Gastroesophageal sphincter (tissue), 4 donors: ENCODE results near the gene ZNF273. TPM values are rescaled to one million over a fixed set of nuclear protein-coding genes. Genes with fewer than 3 reads are reported as not detected.

Experiments
- ATAC-seq: fragments of 150-250 bp; one replicate; pipeline ENCODE4 v1.9.1; 2016; ENCODE audit warnings: mild to moderate bottlenecking, moderate library complexity
- H3K27ac ChIP-seq, 4 donors: fragments of 200-600 bp; sonication (generic) in 3 of 4; 1 replicate in 3 of 4; 2 replicates in 1 of 4; pipeline ENCODE4 v1.5.1; 2016 to 2019
- H3K27me3 ChIP-seq: fragments of 200-600 bp; sonication (generic); one replicate; pipeline ENCODE4 v1.5.1; 2019
- H3K36me3 ChIP-seq, 2 donors: fragments of 200-600 bp; sonication (generic); one replicate each; pipeline ENCODE4 v1.5.1; 2019; ENCODE audit warnings: control low read depth in 1 of 2
- H3K4me1 ChIP-seq, 3 donors: fragments of 200-600 bp; sonication (generic); 1 replicate in 2 of 3; 2 replicates in 1 of 3; pipeline ENCODE4 v1.5.1; 2016 to 2019; ENCODE audit warnings: control low read depth in 2 of 3
- H3K4me3 ChIP-seq, 2 donors: fragments of 200-600 bp; sonication (generic); one replicate each; pipeline ENCODE4 v1.5.1; 2019; ENCODE audit warnings: mild to moderate bottlenecking in 1 of 2, moderate library complexity in 1 of 2
- H3K9me3 ChIP-seq, 3 donors: fragments of 200-600 bp; sonication (generic); one replicate each; pipeline ENCODE4 v1.5.1; 2017 to 2019; ENCODE audit warnings: control low read depth in 2 of 3
- CTCF ChIP-seq, 4 experiments: fragments of 200-600 bp in 2 of 4; fragments of 450-650 bp in 2 of 4; sonication (generic) in 1 of 4; IDR thresholded peaks; one replicate each; pipeline ENCODE4 v1.5.1; 2017 to 2019; ENCODE audit warnings: antibody characterized with exemption in 4 of 4, mild to moderate bottlenecking in 2 of 4, moderate library complexity in 2 of 4
- EP300 ChIP-seq: sonication (generic); formaldehyde crosslinking; IDR thresholded peaks from one replicate; pipeline ENCODE4 v1.6.1; 2017; ENCODE audit warnings: antibody characterized with exemption, mild to moderate bottlenecking
- POLR2A ChIP-seq, 2 donors: fragments of 450-650 bp; IDR thresholded peaks; one replicate each; pipeline ENCODE4 v1.6.1; 2017; ENCODE audit warnings: antibody characterized with exemption in 2 of 2, mild to moderate bottlenecking in 2 of 2, moderate library complexity in 1 of 2
- POLR2AphosphoS5 ChIP-seq: sonication (generic); formaldehyde crosslinking; IDR thresholded peaks from one replicate; pipeline ENCODE4 v1.6.1; 2017; ENCODE audit warnings: antibody characterized with exemption
- WGBS, 2 donors: methylation state at CpG; one replicate each; pipeline ENCODE4 v1.1.5; 2018; ENCODE audit warnings: low coverage in 1 of 2; 5-methylcytosine and 5-hydroxymethylcytosine counted together
- total RNA-seq, 4 donors: library from RNA; depleted of rRNA; stranded (reverse); fragments of >200 nt; gene quantifications; one replicate each; pipeline ENCODE4 v1.1.0, GENCODE V29; 2016

The ZNF273 gene
- total RNA-seq, 4 donors from 2014 or later: 3.0 to 7.8 (median 4.1) TPM

- TF ChIP-seq POLR2A (IDR thresholded peaks at IDR 0.05) (no peak), EP300 (no peak), CTCF (IDR thresholded peaks at IDR 0.05) (no peak), POLR2AphosphoS5 (no peak)
- H3K4me3 ChIP-seq: no peak overlapping the region
- H3K27ac ChIP-seq: no peak overlapping the region
- H3K36me3 ChIP-seq: peaks cover 11 to 44% of the 10 kb centered on the region in 2 donors
- peaks cover 0 to 54% (median 0%) of the 10 kb centered on the region in 3 donors for H3K9me3 ChIP-seq
- WGBS, 2 donors: 97 to 100% methylated on average over 5 of the region's 5 CpGs
- no peaks in the 10 kb centered on the region for H3K27me3 ChIP-seq
- no peaks in the 10 kb centered on the region for H3K4me1 ChIP-seq
- ATAC-seq: no peak
Measured at GRCh38 chr7:64978497-64979203, 75.6 kb downstream of the ZNF273 start.

Other genes with a start within 250 kb of the ZNF273 start
- gene ZNF107, start 237.1 kb upstream of the ZNF273 start, total RNA-seq: 1 to 10 TPM; 1.8 to 4.9 (median 3.5) TPM
- 10 to 100 TPM in 1 of 4 donors, 1 to 10 TPM in 3; 3.3 to 16.2 (median 6.7) TPM for gene ZNF138, start 108.8 kb upstream of the ZNF273 start, total RNA-seq
- 1 to 10 TPM; 1.9 to 8.4 (median 4.4) TPM for gene ZNF117, start 87.8 kb downstream of the ZNF273 start, total RNA-seq
- 10 to 100 TPM in 2 of 4 donors, 1 to 10 TPM in 2; 5.6 to 17.7 (median 9.4) TPM for gene ERV3-1, start 103.4 kb downstream of the ZNF273 start, total RNA-seq